K562 (cell line): ENCODE results near the gene TAF5. TPM values are rescaled to one million over a fixed set of nuclear protein-coding genes. Genes with fewer than 3 reads are reported as not detected.

Experiments
- DMBX1 ChIP-seq: fragments of 250-450 bp; sonication (Bioruptor Pico); IDR thresholded peaks from 2 replicates; pipeline ENCODE4 v1.8.0; 2022; ENCODE audit warnings: inconsistent platforms, mild to moderate bottlenecking, moderate library complexity, borderline replicate concordance
- EP300 ChIP-seq: IDR thresholded peaks from 2 replicates; pipeline ENCODE4 v1.6.1; 2012; ENCODE audit warnings: low read length, improper control_type of control experiment
- FOS ChIP-seq: IDR thresholded peaks from 3 replicates; pipeline ENCODE4 v1.6.1; 2011; ENCODE audit not compliant: insufficient read length; ENCODE audit errors: extremely low read depth
- GMEB1 ChIP-seq: fragments of 250-450 bp; sonication (Bioruptor Pico); IDR thresholded peaks from 2 replicates; pipeline ENCODE4 v1.4.0; 2020; ENCODE audit warnings: mild to moderate bottlenecking
- HMGN3 ChIP-seq: IDR thresholded peaks from 2 replicates; pipeline ENCODE4 v1.6.1; 2011; ENCODE audit warnings: borderline replicate concordance, low read depth, mild to moderate bottlenecking, mixed read lengths, low read length; ENCODE audit not compliant: insufficient read length; ENCODE audit errors: extremely low read depth
- SMAD4 ChIP-seq: fragments of 250-450 bp; sonication (Bioruptor Pico); conservative IDR thresholded peaks from 2 replicates; pipeline ENCODE4 v1.8.0; 2021; ENCODE audit warnings: inconsistent platforms, mild to moderate bottlenecking, moderate library complexity
- SREBF2 ChIP-seq: sonication (generic); formaldehyde crosslinking; IDR thresholded peaks from 2 replicates; pipeline ENCODE4 v1.4.0; 2020; ENCODE audit warnings: mild to moderate bottlenecking, missing genetic modification reagents
- ZBTB7A ChIP-seq: IDR thresholded peaks from 2 replicates; pipeline ENCODE4 v1.6.1; 2011; ENCODE audit warnings: low read depth, mild to moderate bottlenecking, low read length, moderate library complexity, borderline replicate concordance; ENCODE audit not compliant: control insufficient read depth
- ZNF165 ChIP-seq: fragments of 250-450 bp; sonication (Bioruptor Pico); IDR thresholded peaks from 2 replicates; pipeline ENCODE4 v1.4.0; 2020; ENCODE audit warnings: borderline replicate concordance
- ZNF263 ChIP-seq: sonication (generic); formaldehyde crosslinking; IDR thresholded peaks from 2 replicates; pipeline ENCODE4 v1.8.0; 2022; ENCODE audit warnings: mild to moderate bottlenecking, missing genetic modification reagents, borderline replicate concordance
- ZNF79 ChIP-seq: fragments of 250-450 bp; sonication (Bioruptor Pico); IDR thresholded peaks from 2 replicates; pipeline ENCODE4 v1.4.0; 2020; ENCODE audit warnings: low read depth, mild to moderate bottlenecking, moderate library complexity
- polyA plus RNA-seq, 8 experiments: library from polyadenylated mRNA; depleted of rRNA in 4 of 8; stranded (reverse) in 5 of 8; unstranded in 3 of 8; fragments of >200 nt; fragmentation: Nextera tagmentation in 2 of 8; fragmentation: Illumina TruSeq in 1 of 8; extraction: Ambion mirVana in 2 of 8; extraction: Trizol in 1 of 8; gene quantifications; 2 replicates each; pipeline versions ENCODE4 v1.2.1 to v1.2.3, GENCODE V29; 2011 to 2014; ENCODE audit warnings: inconsistent platforms in 1 of 8, missing spikeins in 1 of 8
- total RNA-seq, 7 experiments: library from RNA; depleted of rRNA in 6 of 7; stranded (reverse); fragments of >200 nt in 6 of 7; fragmentation: Illumina TruSeq in 2 of 7; extraction: Trizol in 2 of 7; gene quantifications; 2 replicates each; pipeline versions ENCODE4 v1.2.1 to v1.2.3, GENCODE V29; 2011 to 2021; ENCODE audit warnings: low replicate concordance in 1 of 7
- TF ChIP-seq, protein P1 (sequence below): fragments of 450-650 bp; IDR thresholded peaks from 2 replicates; pipeline ENCODE4 v1.7.1; 2018; ENCODE audit warnings: mild to moderate bottlenecking, low read depth; ENCODE audit not compliant: partially characterized antibody
- TF ChIP-seq, protein P2 (sequence below), 2 experiments: fragments of 450-650 bp in 1 of 2; sonication (generic) in 1 of 2; formaldehyde crosslinking in 1 of 2; IDR thresholded peaks; 2 replicates each; pipeline versions ENCODE4 v1.7.1 to v1.9.0; 2016 to 2022; ENCODE audit warnings: inconsistent platforms in 1 of 2, mild to moderate bottlenecking in 1 of 2, missing genetic modification reagents in 1 of 2

The TAF5 gene
- total and polyA plus RNA-seq, 9 of the 15 experiments (the other 6 are each of a cell fraction or from before 2014, with no cell fraction given), result 4.2 to 11.9 (median 9.3) TPM

GRCh38 chr10:103350517-103351260 is 17.1 kb upstream of the TAF5 start, which contains the start of gene PCGF6 (continued):
- peak; percentile 69 for TF ChIP-seq ZNF263 (CRISPR knock-in tag)
- TF ChIP-seq ZNF79 (CRISPR knock-in tag), result no peak
- peak; percentile 58 for TF ChIP-seq ZBTB7A
- TF ChIP-seq FOS, result no peak
- TF ChIP-seq ZNF165 (CRISPR knock-in tag), result no peak
- TF ChIP-seq GMEB1, result 0 out of 2 replicates have a peak, but pooled peaks have one; percentile 6
- TF ChIP-seq, protein P1, sequence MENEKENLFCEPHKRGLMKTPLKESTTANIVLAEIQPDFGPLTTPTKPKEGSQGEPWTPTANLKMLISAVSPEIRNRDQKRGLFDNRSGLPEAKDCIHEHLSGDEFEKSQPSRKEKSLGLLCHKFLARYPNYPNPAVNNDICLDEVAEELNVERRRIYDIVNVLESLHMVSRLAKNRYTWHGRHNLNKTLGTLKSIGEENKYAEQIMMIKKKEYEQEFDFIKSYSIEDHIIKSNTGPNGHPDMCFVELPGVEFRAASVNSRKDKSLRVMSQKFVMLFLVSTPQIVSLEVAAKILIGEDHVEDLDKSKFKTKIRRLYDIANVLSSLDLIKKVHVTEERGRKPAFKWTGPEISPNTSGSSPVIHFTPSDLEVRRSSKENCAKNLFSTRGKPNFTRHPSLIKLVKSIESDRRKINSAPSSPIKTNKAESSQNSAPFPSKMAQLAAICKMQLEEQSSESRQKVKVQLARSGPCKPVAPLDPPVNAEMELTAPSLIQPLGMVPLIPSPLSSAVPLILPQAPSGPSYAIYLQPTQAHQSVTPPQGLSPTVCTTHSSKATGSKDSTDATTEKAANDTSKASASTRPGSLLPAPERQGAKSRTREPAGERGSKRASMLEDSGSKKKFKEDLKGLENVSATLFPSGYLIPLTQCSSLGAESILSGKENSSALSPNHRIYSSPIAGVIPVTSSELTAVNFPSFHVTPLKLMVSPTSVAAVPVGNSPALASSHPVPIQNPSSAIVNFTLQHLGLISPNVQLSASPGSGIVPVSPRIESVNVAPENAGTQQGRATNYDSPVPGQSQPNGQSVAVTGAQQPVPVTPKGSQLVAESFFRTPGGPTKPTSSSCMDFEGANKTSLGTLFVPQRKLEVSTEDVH, result peak; percentile 64
- TF ChIP-seq, protein P2, sequence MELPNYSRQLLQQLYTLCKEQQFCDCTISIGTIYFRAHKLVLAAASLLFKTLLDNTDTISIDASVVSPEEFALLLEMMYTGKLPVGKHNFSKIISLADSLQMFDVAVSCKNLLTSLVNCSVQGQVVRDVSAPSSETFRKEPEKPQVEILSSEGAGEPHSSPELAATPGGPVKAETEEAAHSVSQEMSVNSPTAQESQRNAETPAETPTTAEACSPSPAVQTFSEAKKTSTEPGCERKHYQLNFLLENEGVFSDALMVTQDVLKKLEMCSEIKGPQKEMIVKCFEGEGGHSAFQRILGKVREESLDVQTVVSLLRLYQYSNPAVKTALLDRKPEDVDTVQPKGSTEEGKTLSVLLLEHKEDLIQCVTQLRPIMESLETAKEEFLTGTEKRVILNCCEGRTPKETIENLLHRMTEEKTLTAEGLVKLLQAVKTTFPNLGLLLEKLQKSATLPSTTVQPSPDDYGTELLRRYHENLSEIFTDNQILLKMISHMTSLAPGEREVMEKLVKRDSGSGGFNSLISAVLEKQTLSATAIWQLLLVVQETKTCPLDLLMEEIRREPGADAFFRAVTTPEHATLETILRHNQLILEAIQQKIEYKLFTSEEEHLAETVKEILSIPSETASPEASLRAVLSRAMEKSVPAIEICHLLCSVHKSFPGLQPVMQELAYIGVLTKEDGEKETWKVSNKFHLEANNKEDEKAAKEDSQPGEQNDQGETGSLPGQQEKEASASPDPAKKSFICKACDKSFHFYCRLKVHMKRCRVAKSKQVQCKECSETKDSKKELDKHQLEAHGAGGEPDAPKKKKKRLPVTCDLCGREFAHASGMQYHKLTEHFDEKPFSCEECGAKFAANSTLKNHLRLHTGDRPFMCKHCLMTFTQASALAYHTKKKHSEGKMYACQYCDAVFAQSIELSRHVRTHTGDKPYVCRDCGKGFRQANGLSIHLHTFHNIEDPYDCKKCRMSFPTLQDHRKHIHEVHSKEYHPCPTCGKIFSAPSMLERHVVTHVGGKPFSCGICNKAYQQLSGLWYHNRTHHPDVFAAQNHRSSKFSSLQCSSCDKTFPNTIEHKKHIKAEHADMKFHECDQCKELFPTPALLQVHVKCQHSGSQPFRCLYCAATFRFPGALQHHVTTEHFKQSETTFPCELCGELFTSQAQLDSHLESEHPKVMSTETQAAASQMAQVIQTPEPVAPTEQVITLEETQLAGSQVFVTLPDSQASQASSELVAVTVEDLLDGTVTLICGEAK (IDR thresholded peaks at IDR 0.05), result no peak
- TF ChIP-seq, protein P2 (CRISPR knock-in tag; IDR thresholded peaks at IDR 0.05), result no peak
- no peak for TF ChIP-seq SREBF2 (CRISPR knock-in tag)
- no peak for TF ChIP-seq EP300
- no peak for TF ChIP-seq HMGN3
- TF ChIP-seq DMBX1, result no peak
- no peak; the same call in 1 of the 2 replicates for TF ChIP-seq SMAD4 (CRISPR knock-in tag)
